ENCODE measurements around the gene MYH10.

MYH10 gene

GRCh38 chr17:8468127-8468526, 162.4 kb downstream of the MYH10 start:
- DNase-seq, result no peak

- DNase-seq, result no peak
These were observed 163.0 kb downstream of the MYH10 start for GRCh38 chr17:8467527-8467926.

GRCh38 chr17:8466873-8467272, 163.7 kb downstream of the MYH10 start:
- no peak for DNase-seq

- no peak for DNase-seq
These were observed 164.1 kb downstream of the MYH10 start for GRCh38 chr17:8466456-8466855.

GRCh38 chr17:8465759-8466158, 164.8 kb downstream of the MYH10 start:
- DNase-seq, result no peak

GRCh38 chr17:8465356-8465755, 165.2 kb downstream of the MYH10 start:
- no peak for DNase-seq

GRCh38 chr17:8464941-8465340, 165.6 kb downstream of the MYH10 start:
- no peak for DNase-seq

- no peak for DNase-seq
These were observed 167.4 kb downstream of the MYH10 start for GRCh38 chr17:8463099-8463498.

GRCh38 chr17:8462564-8462963, 168.0 kb downstream of the MYH10 start:
- no peak for DNase-seq

GRCh38 chr17:8459831-8460230, 170.7 kb downstream of the MYH10 start:
- DNase-seq, result no peak

- DNase-seq, result no peak
These were observed 171.4 kb downstream of the MYH10 start for GRCh38 chr17:8459107-8459506.

GRCh38 chr17:8458128-8458527, 172.4 kb downstream of the MYH10 start:
- DNase-seq, result no peak

- DNase-seq, result no peak
These were observed 174.8 kb downstream of the MYH10 start for GRCh38 chr17:8455665-8456209.

- DNase-seq, result no peak
These were observed 177.2 kb downstream of the MYH10 start for GRCh38 chr17:8453326-8453725.

GRCh38 chr17:8451933-8452614, 178.5 kb downstream of the MYH10 start:
- no peak for DNase-seq

GRCh38 chr17:8448310-8448709, 182.2 kb downstream of the MYH10 start:
- DNase-seq, result no peak

GRCh38 chr17:8447799-8448198, 182.7 kb downstream of the MYH10 start:
- no peak for DNase-seq

GRCh38 chr17:8445536-8445935, 185.0 kb downstream of the MYH10 start:
- DNase-seq, result no peak

- no peak for DNase-seq
These were observed 186.0 kb downstream of the MYH10 start for GRCh38 chr17:8444494-8444893.

GRCh38 chr17:8443756-8444155, 186.8 kb downstream of the MYH10 start:
- DNase-seq, result no peak

- DNase-seq, result no peak
These were observed 188.2 kb downstream of the MYH10 start for GRCh38 chr17:8442310-8442709.

GRCh38 chr17:8441690-8442089, 188.8 kb downstream of the MYH10 start:
- DNase-seq, result no peak

- DNase-seq, result no peak
These were observed 190.8 kb downstream of the MYH10 start for GRCh38 chr17:8439681-8440080.

- no peak for DNase-seq
These were observed 192.1 kb downstream of the MYH10 start for GRCh38 chr17:8438441-8438840.

GRCh38 chr17:8436844-8437171, 193.7 kb downstream of the MYH10 start:
- no peak for DNase-seq
